Measurements from ENCODE around the gene AKR7A2. TPM values are rescaled to one million over a fixed set of nuclear protein-coding genes. Genes with fewer than 3 reads are reported as not detected.

The AKR7A2 gene
- total RNA-seq, 1 donor from 2014 or later = 67.8 TPM

DNA sequence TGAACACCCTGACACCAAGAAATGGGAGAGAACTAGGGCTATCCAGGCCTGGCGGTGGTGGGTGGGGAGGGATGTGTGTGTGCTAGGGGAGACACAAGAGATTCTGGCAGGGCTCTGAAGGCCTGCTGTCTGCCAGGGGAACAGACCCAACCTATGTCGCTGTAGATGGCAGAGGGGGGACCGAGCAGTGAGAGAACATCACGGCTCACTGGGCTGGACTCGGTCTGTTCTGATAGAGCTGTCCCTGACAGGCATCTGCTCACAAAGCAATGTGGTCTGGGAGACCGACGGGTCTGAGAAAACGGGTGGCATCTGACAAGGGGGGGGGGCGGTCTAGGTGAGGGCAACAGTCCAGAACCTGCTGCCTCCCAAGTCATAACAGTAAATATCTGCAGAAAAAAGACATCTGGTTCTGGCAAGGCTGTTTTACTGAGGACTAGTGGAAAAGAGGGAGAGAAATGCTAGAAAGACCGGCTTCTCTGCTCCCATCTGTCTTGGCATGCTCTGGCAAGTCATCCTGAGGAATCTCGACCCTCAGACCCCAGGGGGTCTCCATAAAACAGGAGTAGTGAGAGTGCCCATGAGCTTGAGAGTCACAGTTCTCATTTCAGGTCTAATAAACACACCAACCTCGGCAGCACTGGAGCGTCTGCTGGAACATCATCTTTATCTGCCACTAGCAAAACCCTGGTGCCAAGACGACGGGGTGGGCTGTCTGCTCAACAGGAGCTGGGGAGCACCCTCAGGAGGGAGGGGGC lies 36.7 kb upstream of the AKR7A2 start:
- no peak overlapping the region for H3K27ac Mint-ChIP-seq (ENCODE audit: unreplicated experiment)
- no peaks in the 10 kb centered on the region for H3K4me1 Mint-ChIP-seq (ENCODE audit: unreplicated experiment)
- TF ChIP-seq CTCF (IDR thresholded peaks at IDR 0.05) = no peak
- no peak for DNase-seq (ENCODE audit: extremely low spot score, unreplicated experiment)
- H3K4me3 Mint-ChIP-seq (ENCODE audit: unreplicated experiment) = no peak overlapping the region
- no peaks in the 10 kb centered on the region for H3K27me3 Mint-ChIP-seq (ENCODE audit: unreplicated experiment)
- H3K9me3 Mint-ChIP-seq (ENCODE audit: unreplicated experiment) = no peaks in the 10 kb centered on the region
- peaks cover 42% of the 10 kb centered on the region for H3K36me3 Mint-ChIP-seq (ENCODE audit: unreplicated experiment)

- no peaks in the 10 kb centered on the region for H3K27me3 Mint-ChIP-seq (ENCODE audit: unreplicated experiment)
- DNase-seq (ENCODE audit: extremely low spot score, unreplicated experiment) = no peak
These were observed 35.7 kb upstream of the AKR7A2 start for GRCh38 chr1:19347533-19348172.

DNA sequence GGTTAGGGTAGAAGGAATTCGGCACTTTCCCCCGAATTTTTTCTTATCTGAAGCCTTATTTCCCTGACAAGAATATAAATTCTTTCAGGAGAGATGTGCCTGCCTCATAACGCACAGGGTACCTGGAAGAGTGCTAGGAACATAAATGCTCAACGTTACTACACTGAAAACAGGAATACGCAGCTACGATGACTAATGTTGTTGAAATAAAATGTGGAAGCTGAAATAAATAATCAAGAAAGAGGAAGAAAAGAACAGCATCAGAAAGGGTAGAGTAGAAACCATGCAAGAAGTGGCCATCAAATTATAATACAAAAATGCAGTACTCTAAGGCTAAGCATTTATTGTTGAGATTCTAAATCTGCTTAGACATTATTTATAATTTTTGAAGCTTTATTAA lies 34.1 kb upstream of the AKR7A2 start:
- no peak for DNase-seq (ENCODE audit: extremely low spot score, unreplicated experiment)
- Mint-ChIP-seq H3K9me3 (ENCODE audit: unreplicated experiment) (no peaks in the 10 kb centered on the region), H3K36me3 (ENCODE audit: unreplicated experiment) (peaks cover 37% of the 10 kb centered on the region), H3K27me3 (ENCODE audit: unreplicated experiment) (no peaks in the 10 kb centered on the region), H3K4me3 (ENCODE audit: unreplicated experiment) (no peak overlapping the region), H3K27ac (ENCODE audit: unreplicated experiment) (no peak overlapping the region), H3K4me1 (ENCODE audit: unreplicated experiment) (peaks cover 5% of the 10 kb centered on the region)
- no peak for TF ChIP-seq CTCF (IDR thresholded peaks at IDR 0.05)

More at GRCh38 chr1:19347533-19348172, 35.7 kb upstream of the AKR7A2 start:
- H3K4me1 Mint-ChIP-seq (ENCODE audit: unreplicated experiment) = no peaks in the 10 kb centered on the region
- H3K9me3 Mint-ChIP-seq (ENCODE audit: unreplicated experiment) = no peaks in the 10 kb centered on the region
- no peak for TF ChIP-seq CTCF (IDR thresholded peaks at IDR 0.05)
- no peak overlapping the region for H3K4me3 Mint-ChIP-seq (ENCODE audit: unreplicated experiment)
- H3K36me3 Mint-ChIP-seq (ENCODE audit: unreplicated experiment) = peaks cover 39% of the 10 kb centered on the region
- H3K27ac Mint-ChIP-seq (ENCODE audit: unreplicated experiment) = no peak overlapping the region

- Mint-ChIP-seq H3K27ac (ENCODE audit: unreplicated experiment) (no peak overlapping the region), H3K4me1 (ENCODE audit: unreplicated experiment) (peaks cover 5% of the 10 kb centered on the region), H3K27me3 (ENCODE audit: unreplicated experiment) (no peaks in the 10 kb centered on the region), H3K36me3 (ENCODE audit: unreplicated experiment) (peaks cover 36% of the 10 kb centered on the region), H3K9me3 (ENCODE audit: unreplicated experiment) (no peaks in the 10 kb centered on the region), H3K4me3 (ENCODE audit: unreplicated experiment) (no peak overlapping the region)
- DNase-seq (ENCODE audit: extremely low spot score, unreplicated experiment) = no peak
- TF ChIP-seq CTCF (IDR thresholded peaks at IDR 0.05) = no peak
These were observed 33.4 kb upstream of the AKR7A2 start for GRCh38 chr1:19345391-19345790.

GRCh38 chr1:19344831-19345230 lies 32.9 kb upstream of the AKR7A2 start:
- Mint-ChIP-seq H3K27me3 (ENCODE audit: unreplicated experiment) (no peaks in the 10 kb centered on the region), H3K4me1 (ENCODE audit: unreplicated experiment) (peaks cover 5% of the 10 kb centered on the region), H3K27ac (ENCODE audit: unreplicated experiment) (no peak overlapping the region), H3K36me3 (ENCODE audit: unreplicated experiment) (peaks cover 30% of the 10 kb centered on the region), H3K4me3 (ENCODE audit: unreplicated experiment) (no peak overlapping the region), H3K9me3 (ENCODE audit: unreplicated experiment) (no peaks in the 10 kb centered on the region)
- no peak for DNase-seq (ENCODE audit: extremely low spot score, unreplicated experiment)
- TF ChIP-seq CTCF (IDR thresholded peaks at IDR 0.05) = no peak
